Stimulated activated naive CD8-positive, alpha-beta T cell treated with anti-CD3 and anti-CD28 coated beads, Interleukin-15, Interleukin-2, amounts not matched to agents 100 ng/mL and 50 ng/mL, for 24 hours (primary cell): ENCODE data around the gene HCAR3.
"Not testable (repeated sequence)": the region's sequence is repeated elsewhere in the genome, so short reads cannot be mapped to it uniquely, and the experiment has no call there.

Source experiments
- H3K27ac Mint-ChIP-seq: one replicate; pipeline ENCODE4 v1.8.0; 2021; ENCODE audit warnings: mild to moderate bottlenecking, mixed read lengths
- H3K27me3 Mint-ChIP-seq: one replicate; pipeline ENCODE4 v1.8.0; 2021; ENCODE audit warnings: mixed read lengths
- H3K36me3 Mint-ChIP-seq: one replicate; pipeline ENCODE4 v1.8.0; 2021; ENCODE audit warnings: low read depth, mixed read lengths
- H3K4me1 Mint-ChIP-seq: one replicate; pipeline ENCODE4 v1.8.0; 2021; ENCODE audit warnings: low read depth, mixed read lengths
- H3K4me3 Mint-ChIP-seq: one replicate; pipeline ENCODE4 v1.8.0; 2021; ENCODE audit warnings: mild to moderate bottlenecking, mixed read lengths
- H3K9me3 Mint-ChIP-seq: one replicate; pipeline ENCODE4 v1.8.0; 2021; ENCODE audit warnings: mixed read lengths

HCAR3 gene

GRCh38 chr12:122701481-122701880 is 15.1 kb downstream of the HCAR3 start:
- H3K27ac Mint-ChIP-seq, H3K4me1 Mint-ChIP-seq, H3K9me3 Mint-ChIP-seq, H3K36me3 Mint-ChIP-seq, H3K27me3 Mint-ChIP-seq, H3K4me3 Mint-ChIP-seq: not testable (repeated sequence)

GRCh38 chr12:122700038-122700710 is 16.4 kb downstream of the HCAR3 start:
- H3K4me1 Mint-ChIP-seq, H3K4me3 Mint-ChIP-seq, H3K36me3 Mint-ChIP-seq, H3K9me3 Mint-ChIP-seq, H3K27me3 Mint-ChIP-seq, H3K27ac Mint-ChIP-seq: not testable (repeated sequence)

- H3K9me3 Mint-ChIP-seq, H3K36me3 Mint-ChIP-seq, H3K4me3 Mint-ChIP-seq, H3K27me3 Mint-ChIP-seq, H3K4me1 Mint-ChIP-seq, H3K27ac Mint-ChIP-seq: not testable (repeated sequence)
Observed at GRCh38 chr12:122696922-122697321, 19.7 kb downstream of the HCAR3 start.

- no peak overlapping the region for H3K27ac Mint-ChIP-seq
- no peaks in the 10 kb centered on the region for H3K9me3 Mint-ChIP-seq
- no peaks in the 10 kb centered on the region for H3K4me1 Mint-ChIP-seq
- H3K36me3 Mint-ChIP-seq: no peaks in the 10 kb centered on the region
- no peak overlapping the region for H3K4me3 Mint-ChIP-seq
- no peaks in the 10 kb centered on the region for H3K27me3 Mint-ChIP-seq
Observed at GRCh38 chr12:122691566-122691965, 25.0 kb downstream of the HCAR3 start.

- Mint-ChIP-seq H3K27me3 (no peaks in the 10 kb centered on the region), H3K4me3 (no peak overlapping the region), H3K9me3 (no peaks in the 10 kb centered on the region), H3K36me3 (no peaks in the 10 kb centered on the region), H3K4me1 (no peaks in the 10 kb centered on the region), H3K27ac (no peak overlapping the region)
Observed at GRCh38 chr12:122688291-122688690, 28.3 kb downstream of the HCAR3 start.

- H3K9me3 Mint-ChIP-seq: no peaks in the 10 kb centered on the region
- no peak overlapping the region for H3K4me3 Mint-ChIP-seq
- no peak overlapping the region for H3K27ac Mint-ChIP-seq
- no peaks in the 10 kb centered on the region for H3K27me3 Mint-ChIP-seq
- H3K36me3 Mint-ChIP-seq: no peaks in the 10 kb centered on the region
- H3K4me1 Mint-ChIP-seq: no peaks in the 10 kb centered on the region
Observed at GRCh38 chr12:122687086-122687485, 29.5 kb downstream of the HCAR3 start.

- H3K4me3 Mint-ChIP-seq: no peak overlapping the region
- no peaks in the 10 kb centered on the region for H3K36me3 Mint-ChIP-seq
- H3K27ac Mint-ChIP-seq: no peak overlapping the region
- no peaks in the 10 kb centered on the region for H3K9me3 Mint-ChIP-seq
- H3K4me1 Mint-ChIP-seq: no peaks in the 10 kb centered on the region
- no peaks in the 10 kb centered on the region for H3K27me3 Mint-ChIP-seq
Observed at GRCh38 chr12:122686538-122686937, 30.1 kb downstream of the HCAR3 start.

GRCh38 chr12:122684297-122684813 is 32.3 kb downstream of the HCAR3 start:
- Mint-ChIP-seq H3K4me1 (no peaks in the 10 kb centered on the region), H3K27me3 (no peaks in the 10 kb centered on the region), H3K27ac (no peak overlapping the region), H3K4me3 (no peak overlapping the region), H3K9me3 (no peaks in the 10 kb centered on the region), H3K36me3 (no peaks in the 10 kb centered on the region)

GRCh38 chr12:122681814-122682213 is 34.8 kb downstream of the HCAR3 start:
- no peaks in the 10 kb centered on the region for H3K27me3 Mint-ChIP-seq
- no peaks in the 10 kb centered on the region for H3K4me1 Mint-ChIP-seq
- H3K27ac Mint-ChIP-seq: no peak overlapping the region
- H3K9me3 Mint-ChIP-seq: no peaks in the 10 kb centered on the region
- no peak overlapping the region for H3K4me3 Mint-ChIP-seq
- no peaks in the 10 kb centered on the region for H3K36me3 Mint-ChIP-seq

GRCh38 chr12:122680989-122681388 is 35.6 kb downstream of the HCAR3 start:
- not testable (repeated sequence) for H3K27ac Mint-ChIP-seq, H3K27me3 Mint-ChIP-seq, H3K4me1 Mint-ChIP-seq, H3K4me3 Mint-ChIP-seq, H3K36me3 Mint-ChIP-seq, H3K9me3 Mint-ChIP-seq

- H3K4me3 Mint-ChIP-seq, H3K36me3 Mint-ChIP-seq, H3K27me3 Mint-ChIP-seq, H3K9me3 Mint-ChIP-seq, H3K4me1 Mint-ChIP-seq, H3K27ac Mint-ChIP-seq: not testable (repeated sequence)
Observed at GRCh38 chr12:122676781-122677180, 39.8 kb downstream of the HCAR3 start.

GRCh38 chr12:122676015-122676414 is 40.6 kb downstream of the HCAR3 start:
- not testable (repeated sequence) for H3K9me3 Mint-ChIP-seq, H3K4me1 Mint-ChIP-seq, H3K27ac Mint-ChIP-seq, H3K4me3 Mint-ChIP-seq, H3K36me3 Mint-ChIP-seq, H3K27me3 Mint-ChIP-seq

GRCh38 chr12:122672515-122672914 is 44.1 kb downstream of the HCAR3 start:
- Mint-ChIP-seq H3K9me3 (no peaks in the 10 kb centered on the region), H3K27me3 (no peaks in the 10 kb centered on the region), H3K36me3 (no peaks in the 10 kb centered on the region), H3K27ac (no peak overlapping the region), H3K4me3 (no peak overlapping the region), H3K4me1 (no peaks in the 10 kb centered on the region)

GRCh38 chr12:122669397-122670070 is 47.1 kb downstream of the HCAR3 start:
- no peaks in the 10 kb centered on the region for H3K4me1 Mint-ChIP-seq
- no peak overlapping the region for H3K27ac Mint-ChIP-seq
- H3K9me3 Mint-ChIP-seq: no peaks in the 10 kb centered on the region
- H3K36me3 Mint-ChIP-seq: no peaks in the 10 kb centered on the region
- no peak overlapping the region for H3K4me3 Mint-ChIP-seq
- H3K27me3 Mint-ChIP-seq: no peaks in the 10 kb centered on the region

GRCh38 chr12:122668268-122668667 is 48.3 kb downstream of the HCAR3 start:
- Mint-ChIP-seq H3K27ac (no peak overlapping the region), H3K9me3 (no peaks in the 10 kb centered on the region), H3K27me3 (no peaks in the 10 kb centered on the region), H3K4me3 (no peak overlapping the region), H3K36me3 (no peaks in the 10 kb centered on the region), H3K4me1 (no peaks in the 10 kb centered on the region)

- no peaks in the 10 kb centered on the region for H3K27me3 Mint-ChIP-seq
- H3K4me1 Mint-ChIP-seq: no peaks in the 10 kb centered on the region
- no peaks in the 10 kb centered on the region for H3K36me3 Mint-ChIP-seq
- no peak overlapping the region for H3K4me3 Mint-ChIP-seq
- no peaks in the 10 kb centered on the region for H3K9me3 Mint-ChIP-seq
- H3K27ac Mint-ChIP-seq: no peak overlapping the region
Observed at GRCh38 chr12:122665759-122666158, 50.9 kb downstream of the HCAR3 start.
